H1 (cell line): ENCODE results near the gene PDGFA. TPM values are rescaled to one million over a fixed set of nuclear protein-coding genes. Genes with fewer than 3 reads are reported as not detected.
A peak's percentile ranks its signal among the peaks of the same experiment; 100 is the strongest.

Experiments used
- CTCF ChIA-PET: fragments of 300-600 bp; sonication (Branson Sonifier 250); formaldehyde crosslinking; loops from one replicate; lab custom pipeline; 2021; ENCODE audit not compliant: partially characterized antibody; lab: Charles Lee
- POLR2A ChIA-PET: fragments of 300-600 bp; sonication (Branson Sonifier 250); formaldehyde crosslinking; loops from one replicate; lab custom pipeline; 2021; ENCODE audit warnings: inconsistent platforms; ENCODE audit not compliant: partially characterized antibody; lab: Charles Lee
- DNase-seq, 2 experiments: peaks; one replicate each; pipeline versions ENCODE4 v3.0.0 to v3.0.0-alpha.2; 2010 to 2022; ENCODE audit warnings: low spot score in 2 of 2, low read depth in 1 of 2, mixed read lengths in 1 of 2
- FAIRE-seq: peaks from 2 replicates; lab custom pipeline; 2011; peaks lifted over from hg19 to GRCh38; lab: Jason Lieb, UNC
- H2AFZ ChIP-seq: 2 replicates; pipeline ENCODE4 v1.8.1; 2012; ENCODE audit warnings: low read length, inconsistent platforms
- H2AK5ac ChIP-seq: 2 replicates; pipeline ENCODE4 v1.6.1; 2013; ENCODE audit warnings: low read depth, low read length
- H2BK120ac ChIP-seq: replicated peaks from 2 replicates; pipeline ENCODE3; 2013; ENCODE audit warnings: low read depth, low read length, inconsistent platforms
- H2BK12ac ChIP-seq: 2 replicates; pipeline ENCODE4 v1.6.1; 2013; ENCODE audit warnings: low read depth, low read length
- H2BK15ac ChIP-seq: 2 replicates; pipeline ENCODE4 v1.6.1; 2013; ENCODE audit warnings: low read length
- H2BK20ac ChIP-seq: 2 replicates; pipeline ENCODE4 v1.6.1; 2013; ENCODE audit warnings: low read length
- H2BK5ac ChIP-seq: 2 replicates; pipeline ENCODE4 v1.6.1; 2013; ENCODE audit warnings: low read depth, low read length
- H3K14ac ChIP-seq: 2 replicates; pipeline ENCODE4 v1.6.1; 2013; ENCODE audit warnings: inconsistent platforms; ENCODE audit not compliant: insufficient read length
- H3K18ac ChIP-seq: 2 replicates; pipeline ENCODE4 v1.6.1; 2013; ENCODE audit warnings: low read length; ENCODE audit errors: extremely low read depth
- H3K23ac ChIP-seq: 2 replicates; pipeline ENCODE4 v1.6.1; 2013; ENCODE audit warnings: inconsistent platforms; ENCODE audit not compliant: insufficient read length
- H3K23me2 ChIP-seq: 2 replicates; pipeline ENCODE4 v1.6.1; 2013; ENCODE audit warnings: low read depth, low read length
- H3K27ac ChIP-seq: 2 replicates; pipeline ENCODE4 v1.6.1; 2011; ENCODE audit warnings: low read depth, low read length, inconsistent platforms
- H3K27me3 ChIP-seq, 4 experiments: replicated peaks in 1 of 4; 1 replicate in 1 of 4; 2 replicates in 3 of 4; pipeline versions ENCODE4 v1.6.1 to v1.8.1; 2011 to 2013; ENCODE audit warnings: low read length in 3 of 4, mild to moderate bottlenecking in 3 of 4, inconsistent platforms in 2 of 4, mixed read lengths in 2 of 4, moderate library complexity in 1 of 4; ENCODE audit not compliant: control insufficient read depth in 3 of 4, insufficient read depth in 3 of 4; ENCODE audit errors: extremely low read depth in 1 of 4
- H3K36me3 ChIP-seq, 4 experiments: 2 replicates each; pipeline versions ENCODE4 v1.6.1 to v1.8.1; 2011 to 2013; ENCODE audit warnings: mild to moderate bottlenecking in 4 of 4, low read length in 3 of 4, moderate library complexity in 2 of 4, control low read depth in 1 of 4, inconsistent platforms in 1 of 4; ENCODE audit not compliant: insufficient read depth in 4 of 4, control insufficient read depth in 2 of 4
- H3K4ac ChIP-seq: replicated peaks from 2 replicates; pipeline ENCODE3; 2013; ENCODE audit warnings: low read length, low read depth, mixed read lengths, inconsistent platforms; ENCODE audit not compliant: insufficient read length
- H3K4me1 ChIP-seq, 4 experiments: replicated peaks in 1 of 4; 1 replicate in 1 of 4; 2 replicates in 3 of 4; pipeline versions ENCODE4 v1.6.1 to v1.8.1; 2011 to 2013; ENCODE audit warnings: low read length in 3 of 4, inconsistent platforms in 2 of 4, mixed read lengths in 1 of 4; ENCODE audit not compliant: insufficient read depth in 4 of 4, control insufficient read depth in 3 of 4
- H3K4me2 ChIP-seq, 2 experiments: 2 replicates each; pipeline versions ENCODE4 v1.6.1 to v1.8.1; 2011 to 2013; ENCODE audit warnings: low read depth in 2 of 2, low read length in 2 of 2, control low read depth in 1 of 2, inconsistent platforms in 1 of 2, mild to moderate bottlenecking in 1 of 2; ENCODE audit not compliant: insufficient read depth in 1 of 2
- H3K4me3 ChIP-seq, 4 experiments: fragments of 200-600, 300-600 bp in 1 of 4; sonication (generic), shearing (Covaris generic), sonication (Bioruptor Twin) in 1 of 4; 2 replicates each; pipeline versions ENCODE4 v1.5.1 to v1.8.1; 2011 to 2016; ENCODE audit warnings: low read length in 4 of 4, low read depth in 3 of 4, control low read depth in 2 of 4, inconsistent platforms in 2 of 4, mild to moderate bottlenecking in 2 of 4, mixed read lengths in 1 of 4, moderate library complexity in 1 of 4; ENCODE audit not compliant: insufficient read depth in 2 of 4; ENCODE audit errors: extremely low read depth in 1 of 4
- H3K56ac ChIP-seq: replicated peaks from 2 replicates; pipeline ENCODE3; 2013; ENCODE audit warnings: low read depth, mild to moderate bottlenecking, mixed read lengths, low read length, inconsistent platforms; ENCODE audit not compliant: insufficient read length
- H3K79me1 ChIP-seq: 2 replicates; pipeline ENCODE4 v1.6.1; 2013; ENCODE audit warnings: low read depth, low read length, control low read depth
- H3K79me2 ChIP-seq, 2 experiments: 2 replicates each; pipeline versions ENCODE4 v1.6.1 to v1.8.1; 2012 to 2013; ENCODE audit warnings: low read length in 2 of 2, mild to moderate bottlenecking in 2 of 2, inconsistent platforms in 1 of 2; ENCODE audit not compliant: insufficient read depth in 2 of 2, control insufficient read depth in 1 of 2
- H3K9ac ChIP-seq, 4 experiments: replicated peaks in 1 of 4; 1 replicate in 1 of 4; 2 replicates in 3 of 4; pipeline versions ENCODE4 v1.6.1 to v1.8.1; 2011 to 2013; ENCODE audit warnings: low read depth in 3 of 4, low read length in 3 of 4, control low read depth in 2 of 4, mild to moderate bottlenecking in 2 of 4, moderate library complexity in 2 of 4, inconsistent platforms in 1 of 4; ENCODE audit errors: extremely low read depth in 1 of 4
- H3K9me3 ChIP-seq, 2 experiments: 2 replicates each; pipeline versions ENCODE4 v1.6.1 to v1.8.1; 2012 to 2013; ENCODE audit warnings: mild to moderate bottlenecking in 2 of 2, moderate library complexity in 2 of 2, control low read depth in 1 of 2, inconsistent platforms in 1 of 2, low read depth in 1 of 2, low read length in 1 of 2, mixed read lengths in 1 of 2; ENCODE audit not compliant: insufficient read depth in 2 of 2
- H4K20me1 ChIP-seq, 2 experiments: replicated peaks in 1 of 2; 2 replicates each; pipeline versions ENCODE3 to v1.8.1; 2011 to 2013; ENCODE audit warnings: inconsistent platforms in 2 of 2, low read length in 2 of 2, mild to moderate bottlenecking in 1 of 2; ENCODE audit not compliant: insufficient read depth in 2 of 2, control insufficient read depth in 1 of 2
- H4K5ac ChIP-seq: 2 replicates; pipeline ENCODE4 v1.6.1; 2013; ENCODE audit warnings: low read length, low read depth, mixed read lengths, inconsistent platforms; ENCODE audit not compliant: insufficient read length
- H4K8ac ChIP-seq: 2 replicates; pipeline ENCODE4 v1.8.0; 2013; ENCODE audit warnings: mild to moderate bottlenecking, moderate library complexity, low read length, inconsistent platforms; ENCODE audit not compliant: insufficient read depth; ENCODE audit errors: extremely low read depth
- H4K91ac ChIP-seq: replicated peaks from 2 replicates; pipeline ENCODE3; 2013; ENCODE audit warnings: low read length, mixed read lengths, inconsistent platforms; ENCODE audit not compliant: insufficient read length
- ASH2L ChIP-seq: fragments of 200-600, 300-600 bp; sonication (generic); IDR thresholded peaks from one replicate; pipeline ENCODE4 v1.7.1; 2017; ENCODE audit warnings: low read length
- TBP ChIP-seq: IDR thresholded peaks from 2 replicates; pipeline ENCODE4 v1.6.1; 2011; ENCODE audit warnings: low read depth, low read length, improper control_type of control experiment
- WGBS, 2 experiments: shearing (Covaris generic) in 1 of 2; methylation state at CpG; one replicate each; pipeline versions ENCODE4 v1.1.6 to v1.1.7; 2013 to 2015; ENCODE audit warnings: low lambda C conversion rate in 2 of 2, mixed read lengths in 2 of 2, inconsistent platforms in 1 of 2, low coverage in 1 of 2, missing lambda C conversion rate in 1 of 2; ENCODE audit not compliant: insufficient replicate concordance in 2 of 2, insufficient coverage in 1 of 2, insufficient read length in 1 of 2; ENCODE audit errors: extremely low coverage in 1 of 2, missing lambda C conversion rate in 1 of 2; 5-methylcytosine and 5-hydroxymethylcytosine counted together
- polyA plus RNA-seq, 7 experiments: library from polyadenylated mRNA; depleted of rRNA in 3 of 7; stranded (reverse) in 5 of 7; unstranded in 2 of 7; fragments of >200 nt in 5 of 7; fragments of 200-250 nt in 2 of 7; gene quantifications; 1 replicate in 5 of 7; 2 replicates in 1 of 7; 4 replicates in 1 of 7; pipeline versions ENCODE4 v1.2.1 to v1.2.3, GENCODE V29; 2011 to 2013; ENCODE audit warnings: missing spikeins in 2 of 7, mixed read lengths in 2 of 7
- total RNA-seq: library from RNA; stranded (reverse); fragmentation: NEBNext Ultra II Directional; extraction: Animal tissue kit (Norgen Biotek cat#: 25700); gene quantifications from 2 replicates; pipeline ENCODE4 v1.2.1, GENCODE V29; 2021

PDGFA gene
- total and polyA plus RNA-seq, 2 of the 8 experiments (the other 6 are each of a cell fraction or from before 2014, with no cell fraction given), result 21.1 to 43.0 TPM

DNA sequence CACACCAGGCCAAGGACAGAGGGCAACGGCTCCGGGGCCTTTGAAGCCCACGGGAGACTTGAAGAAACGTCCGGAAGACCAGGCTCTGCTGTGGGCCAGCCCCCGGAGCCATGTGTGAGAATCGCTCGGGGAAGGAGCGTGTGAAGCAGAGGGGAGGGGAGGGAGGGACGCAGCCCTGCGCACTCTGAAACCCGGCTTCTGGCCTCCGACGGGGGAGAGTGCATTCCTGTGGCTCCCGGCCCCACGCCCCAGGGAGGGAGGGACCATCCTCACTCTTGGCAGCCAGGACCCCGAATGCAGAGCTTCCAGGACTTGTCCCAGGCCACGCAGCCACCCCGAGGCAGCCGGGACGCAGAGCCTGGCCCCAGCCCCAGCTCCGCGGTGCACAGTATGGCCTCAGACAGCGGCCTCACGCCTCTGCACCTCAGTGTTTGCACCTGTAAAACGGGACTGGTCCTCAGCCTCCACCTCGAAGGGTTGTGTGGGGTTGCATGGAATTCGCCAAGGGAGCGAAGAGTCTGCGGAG lies 67.4 kb downstream of the PDGFA start:
- H4K91ac ChIP-seq, result peak overlapping the region; percentile 76
- H2AFZ ChIP-seq, result peak overlapping the region; percentile 14; the same call in 1 of the 2 replicates
- peak overlapping the region; percentile 92; the same call in 1 of the 2 replicates for H2BK15ac ChIP-seq
- WGBS, 2 experiments, result 25% methylated on average over 22 of the region's 30 CpGs; no CpG with 5 or more reads in 1 of the 2 experiments
- H2BK5ac ChIP-seq, result peak overlapping the region; percentile 15; the same call in 1 of the 2 replicates
- peak overlapping the region; percentile 93 for H3K18ac ChIP-seq
- POLR2A ChIA-PET, result interaction anchor here (0.6 to 1.0 kb wide), 2 partner anchors 8 to 31 kb away, joined by 3 read pairs; no protein-coding TSS in a partner anchor
- no peak overlapping the region for H3K14ac ChIP-seq
- peak overlapping the region; percentile 83 for H3K4ac ChIP-seq
- peak overlapping the region; percentile 52 for H2BK120ac ChIP-seq
- H4K8ac ChIP-seq, result peak overlapping the region; percentile 58; the same call in 1 of the 2 replicates
- DNase-seq, result peak; percentile 15 to 73
- H4K20me1 ChIP-seq, result no peaks in the 10 kb centered on the region
- no peak overlapping the region; a peak in 1 of 7 replicates for H3K9ac ChIP-seq
- CTCF ChIA-PET, result interaction anchor here (0.6 to 1.0 kb wide), 2 partner anchors 24 to 62 kb away, joined by 3 read pairs; no protein-coding TSS in a partner anchor
- peaks cover 0 to 28% (median 12%) of the 10 kb centered on the region in 4 experiments; a peak in 5 of 7 replicates for H3K4me1 ChIP-seq
- no peak for FAIRE-seq
- peak overlapping the region; percentile 66 to 86 for H3K4me2 ChIP-seq
- no peak overlapping the region for H3K27ac ChIP-seq
- H4K5ac ChIP-seq, result peak overlapping the region; percentile 18
- H3K27me3 ChIP-seq, result peaks cover 2 to 19% (median 11%) of the 10 kb centered on the region in 4 experiments; a peak in 5 of 7 replicates
- H2AK5ac ChIP-seq, result no peak overlapping the region
- peak overlapping the region in 2 of 4 experiments; percentile 19 to 56; a peak in 4 of 8 replicates for H3K4me3 ChIP-seq
- peaks cover 1% of the 10 kb centered on the region; the same call in 1 of the 2 replicates for H3K23me2 ChIP-seq
- H3K36me3 ChIP-seq, result no peaks in the 10 kb centered on the region
- no peaks in the 10 kb centered on the region for H3K9me3 ChIP-seq
- no peaks in the 10 kb centered on the region for H3K79me2 ChIP-seq
- no peaks in the 10 kb centered on the region for H3K79me1 ChIP-seq
- H3K23ac ChIP-seq, result no peak overlapping the region
- peak overlapping the region; percentile 93; the same call in 1 of the 2 replicates for H2BK20ac ChIP-seq
- peak overlapping the region; percentile 96; the same call in 1 of the 2 replicates for H2BK12ac ChIP-seq
- no peak overlapping the region for H3K56ac ChIP-seq
- no peak for TF ChIP-seq ASH2L
- no peak for TF ChIP-seq TBP
